Activated B cell treated with CpG ODN at 0.5 μM for 24 hours (primary cell): Measurements from ENCODE around the gene PGAP3. TPM values are rescaled to one million over a fixed set of nuclear protein-coding genes. Genes with fewer than 3 reads are reported as not detected.
A peak's percentile ranks its signal among the peaks of the same experiment; 100 is the strongest.

Experiments used
- ATAC-seq: fragments of 200-7000 bp; cut with Tn5 transposase; one replicate; pipeline ENCODE4 v1.10.0; 2021; ENCODE audit warnings: low read depth, mild to moderate bottlenecking, moderate library complexity
- CTCF ChIA-PET: fragments of 350-600 bp; sonication (Branson Sonifier 250); formaldehyde crosslinking; loops from one replicate; lab custom pipeline; 2021; ENCODE audit warnings: antibody characterized with exemption; lab: Charles Lee
- POLR2A ChIA-PET: fragments of 350-600 bp; sonication (Branson Sonifier 250); formaldehyde crosslinking; loops from one replicate; lab custom pipeline; 2021; ENCODE audit warnings: antibody characterized with exemption; lab: Charles Lee
- DNase-seq: peaks from one replicate; pipeline ENCODE4 v3.0.0; 2022
- H3K27ac Mint-ChIP-seq: one replicate; pipeline ENCODE4 v1.8.0; 2020; ENCODE audit warnings: mixed read lengths
- H3K27me3 Mint-ChIP-seq: one replicate; pipeline ENCODE4 v1.8.0; 2021; ENCODE audit warnings: mixed read lengths
- H3K36me3 Mint-ChIP-seq: one replicate; pipeline ENCODE4 v1.8.0; 2021; ENCODE audit warnings: low read depth, mixed read lengths
- H3K4me1 Mint-ChIP-seq: one replicate; pipeline ENCODE4 v1.8.0; 2021; ENCODE audit warnings: mixed read lengths
- H3K4me3 Mint-ChIP-seq: one replicate; pipeline ENCODE4 v1.8.0; 2020; ENCODE audit warnings: mild to moderate bottlenecking, mixed read lengths
- H3K9me3 Mint-ChIP-seq: one replicate; pipeline ENCODE4 v1.8.0; 2020; ENCODE audit warnings: mixed read lengths
- intact Hi-C: fragments of 100-400 bp; cut with micrococcal nuclease; formaldehyde crosslinking; loops from one replicate; pipeline ENCODE4 v1.15.1; 2024
- total RNA-seq: library from RNA; stranded (reverse); gene quantifications from 2 replicates; pipeline ENCODE4 v1.2.3, GENCODE V29; 2022
- TF ChIP-seq, protein P1 (sequence below): fragments of 200-600 bp; IDR thresholded peaks from one replicate; pipeline ENCODE4 v1.8.0; 2022; ENCODE audit warnings: antibody characterized with exemption, mild to moderate bottlenecking

Gene PGAP3, protein sequence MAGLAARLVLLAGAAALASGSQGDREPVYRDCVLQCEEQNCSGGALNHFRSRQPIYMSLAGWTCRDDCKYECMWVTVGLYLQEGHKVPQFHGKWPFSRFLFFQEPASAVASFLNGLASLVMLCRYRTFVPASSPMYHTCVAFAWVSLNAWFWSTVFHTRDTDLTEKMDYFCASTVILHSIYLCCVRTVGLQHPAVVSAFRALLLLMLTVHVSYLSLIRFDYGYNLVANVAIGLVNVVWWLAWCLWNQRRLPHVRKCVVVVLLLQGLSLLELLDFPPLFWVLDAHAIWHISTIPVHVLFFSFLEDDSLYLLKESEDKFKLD
- total RNA-seq = 19.0 and 24.0 TPM in 2 replicates

DNA sequence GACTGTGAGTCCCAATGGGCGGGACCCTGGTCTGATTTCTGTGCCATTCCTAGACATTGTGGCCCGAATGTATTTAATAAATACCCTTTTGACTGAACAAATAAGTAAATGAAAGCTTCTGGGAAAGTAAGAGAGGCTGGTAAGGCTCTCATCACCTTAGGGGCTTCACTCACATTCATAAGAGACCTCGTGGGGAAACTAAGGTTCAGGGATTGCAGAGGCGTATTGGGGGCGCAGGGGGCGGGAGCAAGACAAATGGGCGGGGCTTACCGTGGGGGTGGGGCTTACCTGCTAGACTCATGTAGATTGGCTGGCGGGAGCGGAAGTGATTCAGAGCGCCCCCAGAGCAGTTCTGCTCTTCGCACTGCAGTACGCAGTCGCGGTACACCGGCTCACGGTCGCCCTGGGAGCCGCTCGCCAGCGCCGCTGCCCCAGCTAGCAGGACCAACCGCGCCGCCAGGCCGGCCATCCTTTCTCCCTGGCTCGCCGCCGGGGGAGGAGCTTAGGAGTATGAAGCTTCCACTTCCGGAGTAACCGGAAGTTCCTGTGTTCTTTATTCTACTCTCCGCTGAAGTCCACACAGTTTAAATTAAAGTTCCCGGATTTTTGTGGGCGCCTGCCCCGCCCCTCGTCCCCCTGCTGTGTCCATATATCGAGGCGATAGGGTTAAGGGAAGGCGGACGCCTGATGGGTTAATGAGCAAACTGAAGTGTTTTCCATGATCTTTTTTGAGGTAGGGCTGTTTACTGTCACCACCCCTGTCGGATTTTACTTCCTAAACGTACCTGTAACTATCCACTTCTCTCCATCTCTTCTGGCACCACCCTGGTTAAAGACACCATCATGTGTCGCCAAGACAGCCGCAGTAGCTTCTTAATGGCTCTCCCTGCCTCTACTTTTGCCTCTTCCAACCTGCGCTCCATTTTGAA is at the start of gene PGAP3:
Gene PGAP3, minus strand, starts transcription at position 512 of the 929 bp plus-strand sequence. Its CDS starts 43 bp downstream, at position 469.
- peak; percentile 78 for DNase-seq
- H3K4me3 Mint-ChIP-seq = peak within 1 kb of the TSS; percentile 99
- intact Hi-C loops = loop anchor here (1.0 to 5.0 kb wide), 4 partner anchors 42 to 264 kb away; partner anchors contain the start of genes IKZF3, MIEN1 and STARD3
- peak; percentile 95 for ATAC-seq
- H3K27ac Mint-ChIP-seq = peak within 1 kb of the TSS; percentile 97
- TF ChIP-seq, protein P1, sequence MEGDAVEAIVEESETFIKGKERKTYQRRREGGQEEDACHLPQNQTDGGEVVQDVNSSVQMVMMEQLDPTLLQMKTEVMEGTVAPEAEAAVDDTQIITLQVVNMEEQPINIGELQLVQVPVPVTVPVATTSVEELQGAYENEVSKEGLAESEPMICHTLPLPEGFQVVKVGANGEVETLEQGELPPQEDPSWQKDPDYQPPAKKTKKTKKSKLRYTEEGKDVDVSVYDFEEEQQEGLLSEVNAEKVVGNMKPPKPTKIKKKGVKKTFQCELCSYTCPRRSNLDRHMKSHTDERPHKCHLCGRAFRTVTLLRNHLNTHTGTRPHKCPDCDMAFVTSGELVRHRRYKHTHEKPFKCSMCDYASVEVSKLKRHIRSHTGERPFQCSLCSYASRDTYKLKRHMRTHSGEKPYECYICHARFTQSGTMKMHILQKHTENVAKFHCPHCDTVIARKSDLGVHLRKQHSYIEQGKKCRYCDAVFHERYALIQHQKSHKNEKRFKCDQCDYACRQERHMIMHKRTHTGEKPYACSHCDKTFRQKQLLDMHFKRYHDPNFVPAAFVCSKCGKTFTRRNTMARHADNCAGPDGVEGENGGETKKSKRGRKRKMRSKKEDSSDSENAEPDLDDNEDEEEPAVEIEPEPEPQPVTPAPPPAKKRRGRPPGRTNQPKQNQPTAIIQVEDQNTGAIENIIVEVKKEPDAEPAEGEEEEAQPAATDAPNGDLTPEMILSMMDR = no peak
- peaks cover 18% of the 10 kb centered on the region for H3K4me1 Mint-ChIP-seq
- CTCF ChIA-PET = interaction anchor here (0.9 to 2.1 kb wide), 6 partner anchors 13 to 90 kb away, joined by 3 to 6 read pairs (median 4); partner anchors contain the start of genes MIEN1 and PNMT
- no peaks in the 10 kb centered on the region for H3K9me3 Mint-ChIP-seq
- POLR2A ChIA-PET = interaction anchor here (0.7 to 2.9 kb wide), 22 partner anchors 8 to 531 kb away, joined by 3 to 25 read pairs (median 6); partner anchors contain the start of genes IKZF3, LRRC3C, MIEN1 and ORMDL3
- no peaks in the 10 kb centered on the region for H3K27me3 Mint-ChIP-seq
- H3K36me3 Mint-ChIP-seq = peaks cover 28% of the 10 kb centered on the region

DNA sequence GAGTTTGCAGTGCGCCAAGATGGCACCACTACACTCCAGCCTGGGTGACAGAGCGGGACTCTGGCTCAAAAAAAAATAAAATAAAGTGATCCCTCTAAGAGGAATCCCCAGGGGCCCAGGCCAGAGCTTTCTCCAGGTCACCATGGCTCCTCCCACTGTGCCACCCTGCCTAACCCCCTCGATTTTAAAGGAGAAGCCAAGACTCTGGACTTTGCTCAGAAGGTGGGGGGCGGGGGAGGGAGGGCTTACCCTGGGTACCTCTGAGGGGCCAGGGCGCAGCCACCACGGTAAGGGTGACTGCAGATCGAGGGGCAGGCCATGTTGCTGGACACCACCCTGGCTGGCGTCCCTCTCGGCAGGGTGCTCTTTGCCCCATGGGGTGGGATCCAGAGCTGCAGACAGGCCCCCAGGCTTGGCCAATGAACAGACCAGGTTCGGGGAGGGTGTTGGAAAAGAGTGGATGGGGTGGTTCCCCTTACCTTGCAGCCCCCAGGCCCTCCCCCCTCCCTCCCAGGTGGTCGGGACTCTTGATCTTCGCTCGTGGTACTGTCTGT is 49.4 kb upstream of the PGAP3 start:
- Mint-ChIP-seq H3K36me3 (no peaks in the 10 kb centered on the region), H3K4me1 (peaks cover 26% of the 10 kb centered on the region), H3K9me3 (no peaks in the 10 kb centered on the region), H3K27ac (no peak overlapping the region), H3K4me3 (peak overlapping the region; percentile 55), H3K27me3 (peaks cover 23% of the 10 kb centered on the region)
- ChIA-PET POLR2A (interaction anchor here (0.6 to 0.7 kb wide), 2 partner anchors 11 to 55 kb away, joined by 4 to 6 read pairs; no protein-coding TSS in a partner anchor), CTCF (interaction anchor here (0.7 kb wide), 1 partner anchor 66 kb away, joined by 3 read pairs; no protein-coding TSS in a partner anchor)
- TF ChIP-seq, protein P1 = no peak
- ATAC-seq = no peak
- no peak for DNase-seq
- intact Hi-C loops = no loop called here

DNA sequence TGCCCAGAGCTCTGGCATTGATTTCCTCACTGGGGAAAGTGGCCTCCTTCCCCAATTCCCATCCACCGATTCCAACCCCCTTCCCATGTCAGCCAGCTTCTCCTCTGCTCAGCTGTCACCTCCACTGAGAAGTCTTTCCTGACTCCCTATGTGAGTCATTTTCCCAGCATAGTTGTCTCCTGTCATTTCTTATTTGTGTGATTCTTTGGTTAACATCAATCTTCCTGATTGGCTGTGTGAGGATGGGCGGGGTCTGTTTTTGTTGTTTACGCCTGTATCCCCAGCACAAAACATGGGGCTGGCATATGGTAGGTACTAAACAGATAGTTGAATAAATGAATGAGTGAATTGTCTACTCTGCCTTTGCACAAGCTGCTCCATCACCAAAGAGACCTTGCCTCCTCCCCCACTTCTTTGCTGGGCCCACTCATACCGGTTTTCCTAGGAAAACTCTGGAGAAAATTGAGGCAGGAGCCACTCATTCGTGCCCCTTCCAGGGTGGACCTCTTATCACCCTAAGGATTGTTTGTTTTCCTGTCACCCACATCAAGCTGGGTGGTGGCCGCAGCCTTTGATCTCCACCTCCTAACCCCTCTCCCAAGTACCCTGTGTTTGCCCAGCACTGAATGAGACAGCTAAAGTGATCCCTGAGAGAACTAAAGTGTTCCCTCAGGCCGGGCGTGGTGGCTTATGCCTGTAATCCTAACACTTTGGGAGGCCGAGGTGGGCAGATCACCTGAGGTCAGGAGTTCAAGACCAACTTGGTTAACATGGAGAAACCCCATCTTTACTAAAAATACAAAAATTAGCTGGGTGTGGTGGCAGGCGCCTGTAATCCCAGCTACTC is 48.7 kb upstream of the PGAP3 start:
- Mint-ChIP-seq H3K36me3 (no peaks in the 10 kb centered on the region), H3K4me3 (no peak overlapping the region), H3K27ac (no peak overlapping the region), H3K27me3 (peaks cover 23% of the 10 kb centered on the region), H3K4me1 (peaks cover 26% of the 10 kb centered on the region), H3K9me3 (no peaks in the 10 kb centered on the region)
- ChIA-PET POLR2A (interaction anchor here (0.6 to 0.7 kb wide), 2 partner anchors 10 to 55 kb away, joined by 4 to 6 read pairs; no protein-coding TSS in a partner anchor), CTCF (interaction anchor here (0.7 kb wide), 1 partner anchor 66 kb away, joined by 3 read pairs; no protein-coding TSS in a partner anchor)
- intact Hi-C loops = no loop called here
- DNase-seq = no peak
- TF ChIP-seq, protein P1 = no peak
- no peak for ATAC-seq

DNA sequence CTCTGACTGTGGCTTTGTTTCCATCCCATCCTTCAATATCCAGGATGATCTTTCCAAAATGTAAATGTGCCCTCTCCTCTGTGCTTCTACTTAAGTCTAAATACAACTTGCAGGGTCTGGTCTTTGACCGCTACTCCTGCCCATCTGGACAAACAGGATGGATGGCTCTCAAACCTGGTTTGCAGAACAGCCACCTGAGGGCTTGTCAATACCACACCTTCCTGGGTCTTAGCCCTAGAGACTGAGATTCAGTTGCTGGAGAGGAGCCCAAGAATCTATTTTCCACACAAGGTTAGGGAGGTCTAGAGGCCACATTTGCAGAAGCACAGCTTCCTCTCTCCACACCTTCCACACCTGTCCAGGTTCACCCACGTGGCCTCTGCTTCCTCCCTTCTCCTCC is 48.0 kb upstream of the PGAP3 start:
- TF ChIP-seq, protein P1 = no peak
- Mint-ChIP-seq H3K9me3 (no peaks in the 10 kb centered on the region), H3K27ac (no peak overlapping the region), H3K36me3 (no peaks in the 10 kb centered on the region), H3K4me1 (peaks cover 26% of the 10 kb centered on the region), H3K4me3 (no peak overlapping the region), H3K27me3 (peaks cover 21% of the 10 kb centered on the region)
- ChIA-PET CTCF (no interaction called here), POLR2A (no interaction called here)
- intact Hi-C loops = no loop called here
- ATAC-seq = no peak
- no peak for DNase-seq
